Hepatocyte (in vitro differentiated cells): ENCODE measurements around the gene EFNA2. TPM values are rescaled to one million over a fixed set of nuclear protein-coding genes. Genes with fewer than 3 reads are reported as not detected.

Source experiments
- DNase-seq: peaks from one replicate; pipeline ENCODE4 v3.0.0-alpha.2; 2016; ENCODE audit warnings: low spot score
- H2AFZ ChIP-seq: fragments of 200-600 bp; sonication (generic); 2 replicates; pipeline ENCODE4 v1.6.0; 2016; ENCODE audit warnings: antibody characterized with exemption, mild to moderate bottlenecking
- H3K27ac ChIP-seq: fragments of 200-600 bp; sonication (generic); 2 replicates; pipeline ENCODE4 v1.5.1; 2016; ENCODE audit warnings: mild to moderate bottlenecking
- H3K27me3 ChIP-seq: fragments of 200-600 bp; sonication (generic); 2 replicates; pipeline ENCODE4 v1.6.1; 2016
- H3K36me3 ChIP-seq: fragments of 200-600 bp; sonication (generic); replicated peaks from 2 replicates; pipeline ENCODE4 v1.5.1; 2016; ENCODE audit warnings: low read depth; ENCODE audit not compliant: insufficient read depth
- H3K4me1 ChIP-seq: fragments of 200-600 bp; sonication (generic); 2 replicates; pipeline ENCODE4 v1.5.1; 2016; ENCODE audit warnings: mild to moderate bottlenecking, moderate library complexity; ENCODE audit not compliant: insufficient read depth
- H3K4me2 ChIP-seq: fragments of 200-600 bp; sonication (generic); 2 replicates; pipeline ENCODE4 v1.6.0; 2016
- H3K4me3 ChIP-seq: fragments of 200-600 bp; sonication (generic); 2 replicates; pipeline ENCODE4 v1.5.1; 2016; ENCODE audit warnings: mild to moderate bottlenecking
- H3K79me2 ChIP-seq: fragments of 200-600 bp; sonication (generic); 2 replicates; pipeline ENCODE4 v1.6.0; 2017; ENCODE audit warnings: mild to moderate bottlenecking
- H3K9me2 ChIP-seq: fragments of 200-600 bp; sonication (generic); replicated peaks from 2 replicates; pipeline ENCODE4 v1.6.0; 2017; ENCODE audit warnings: mild to moderate bottlenecking; ENCODE audit not compliant: insufficient read depth
- H3K9me3 ChIP-seq: fragments of 200-600 bp; sonication (generic); 2 replicates; pipeline ENCODE4 v1.5.1; 2016; ENCODE audit warnings: low read depth, mild to moderate bottlenecking
- H4K20me1 ChIP-seq: fragments of 200-600 bp; sonication (generic); 2 replicates; pipeline ENCODE4 v1.6.0; 2016; ENCODE audit warnings: mild to moderate bottlenecking; ENCODE audit not compliant: insufficient read depth, poor library complexity, severe bottlenecking
- CTCF ChIP-seq: fragments of 200-600 bp; sonication (generic); IDR thresholded peaks from 2 replicates; pipeline ENCODE4 v1.5.1; 2016; ENCODE audit warnings: antibody characterized with exemption, mild to moderate bottlenecking; ENCODE audit not compliant: poor library complexity
- EZH2 ChIP-seq: fragments of 200-600 bp; sonication (generic); IDR thresholded peaks from 2 replicates; pipeline ENCODE4 v1.6.1; 2016; ENCODE audit warnings: antibody characterized with exemption, mild to moderate bottlenecking, borderline replicate concordance
- EZH2phosphoT487 ChIP-seq: fragments of 200-600 bp; sonication (generic); IDR thresholded peaks from one replicate; pipeline ENCODE4 v1.6.1; 2018; ENCODE audit warnings: antibody characterized with exemption, mild to moderate bottlenecking, low read depth, moderate library complexity; ENCODE audit not compliant: unreplicated experiment, severe bottlenecking
- WGBS: methylation state at CpG from one replicate; pipeline ENCODE4 v1.1.6; 2016; ENCODE audit warnings: low lambda C conversion rate; ENCODE audit errors: missing lambda C conversion rate; 5-methylcytosine and 5-hydroxymethylcytosine counted together
- polyA plus RNA-seq: library from polyadenylated mRNA; unstranded; fragments of >200 nt; fragmentation: Nextera tagmentation; extraction: Ambion mirVana; gene quantifications from 2 replicates; pipeline ENCODE4 v1.2.1, GENCODE V29; 2016
- total RNA-seq: library from RNA; depleted of rRNA; stranded (reverse); fragments of >200 nt; gene quantifications from 2 replicates; pipeline ENCODE4 v1.2.3, GENCODE V29; 2014

EFNA2 gene
- total and polyA plus RNA-seq, 2 experiments from 2014 or later, result 1.3 to 14.2 TPM

DNA sequence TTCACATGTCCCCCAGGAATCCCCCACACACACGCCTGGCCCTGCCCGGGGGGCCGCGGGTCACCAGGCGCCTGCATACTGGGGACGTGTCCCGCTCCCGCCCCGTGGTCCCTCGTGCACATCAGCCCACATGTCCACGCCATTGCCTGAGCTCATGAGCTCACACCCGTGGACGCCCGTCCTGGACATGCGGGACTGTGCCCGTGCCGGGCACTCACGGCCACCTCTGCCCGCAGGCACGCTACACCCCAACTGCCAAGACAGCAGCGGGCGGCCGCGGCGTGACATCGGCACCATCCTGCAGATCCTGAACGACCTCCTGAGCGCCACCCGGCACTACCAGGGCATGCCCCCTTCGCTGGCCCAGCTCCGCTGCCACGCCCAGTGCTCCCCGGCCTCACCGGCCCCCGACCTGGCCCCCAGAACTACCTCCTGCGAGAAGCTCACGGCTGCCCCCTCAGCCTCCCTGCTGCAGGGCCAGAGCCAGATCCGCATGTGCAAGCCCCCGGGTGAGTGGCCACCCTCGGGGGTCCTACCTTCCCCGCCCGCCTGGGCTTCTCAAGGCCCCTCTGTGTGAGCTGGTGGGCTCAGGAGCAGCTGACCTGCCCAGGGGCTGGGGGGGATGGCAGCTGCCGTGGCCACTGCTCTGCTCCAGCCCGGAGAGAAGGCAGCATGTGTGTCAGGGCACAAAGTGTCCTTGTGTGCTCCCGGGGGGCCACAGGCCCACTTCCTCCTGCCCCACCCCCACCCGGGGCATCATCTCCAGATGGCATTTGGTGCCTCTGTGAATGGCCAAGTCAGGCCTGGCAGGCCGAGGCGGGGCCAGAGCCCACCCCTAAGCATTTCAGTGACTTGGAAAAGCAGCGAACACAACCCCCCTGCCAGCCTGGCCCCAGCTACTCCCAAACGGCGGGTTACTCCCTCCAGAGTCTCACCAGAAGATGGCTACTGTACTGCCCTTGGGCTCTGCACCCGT is 30.2 kb upstream of the EFNA2 start:
- no peaks in the 10 kb centered on the region for H3K27me3 ChIP-seq
- no peaks in the 10 kb centered on the region for H3K9me2 ChIP-seq
- whole genome bisulfite sequencing, result 96% methylated on average over 45 of the region's 52 CpGs
- H3K4me2 ChIP-seq, result peak overlapping the region; percentile 91
- H3K4me1 ChIP-seq, result peaks cover 61% of the 10 kb centered on the region
- H3K36me3 ChIP-seq, result no peaks in the 10 kb centered on the region
- DNase-seq, result no peak
- H3K9me3 ChIP-seq, result no peaks in the 10 kb centered on the region
- peak overlapping the region; percentile 98 for H3K27ac ChIP-seq
- TF ChIP-seq EZH2, result no peak
- no peak for TF ChIP-seq CTCF
- no peak for TF ChIP-seq EZH2phosphoT487
- H2AFZ ChIP-seq, result no peak overlapping the region
- no peak overlapping the region for H3K4me3 ChIP-seq
- H3K79me2 ChIP-seq, result peaks cover 66% of the 10 kb centered on the region
- peaks cover 42% of the 10 kb centered on the region for H4K20me1 ChIP-seq

GRCh38 chr19:1256646-1257474 is 28.8 kb upstream of the EFNA2 start:
- TF ChIP-seq EZH2phosphoT487, result no peak
- TF ChIP-seq EZH2, result no peak
- no peak for TF ChIP-seq CTCF
- Histone ChIP-seq H3K27me3 (no peaks in the 10 kb centered on the region), H3K9me3 (no peaks in the 10 kb centered on the region), H4K20me1 (peaks cover 30% of the 10 kb centered on the region), H3K4me2 (no peak overlapping the region), H3K4me3 (no peak overlapping the region), H3K79me2 (peaks cover 58% of the 10 kb centered on the region), H3K27ac (peak overlapping the region; percentile 98), H2AFZ (no peak overlapping the region), H3K4me1 (peaks cover 69% of the 10 kb centered on the region), H3K9me2 (no peaks in the 10 kb centered on the region), H3K36me3 (no peaks in the 10 kb centered on the region)
- DNase-seq, result no peak
- WGBS, result 91% methylated on average over 46 of the region's 46 CpGs

- Histone ChIP-seq H3K79me2 (peaks cover 50% of the 10 kb centered on the region), H3K4me2 (peak overlapping the region; percentile 86), H4K20me1 (peaks cover 28% of the 10 kb centered on the region), H3K9me3 (no peaks in the 10 kb centered on the region), H3K36me3 (no peaks in the 10 kb centered on the region), H2AFZ (no peak overlapping the region), H3K4me1 (peaks cover 76% of the 10 kb centered on the region), H3K27ac (peak overlapping the region; percentile 98), H3K4me3 (no peak overlapping the region), H3K9me2 (no peaks in the 10 kb centered on the region), H3K27me3 (no peaks in the 10 kb centered on the region)
- DNase-seq, result no peak
- TF ChIP-seq EZH2, result no peak
- TF ChIP-seq CTCF, result no peak
- no peak for TF ChIP-seq EZH2phosphoT487
- 77% methylated on average over 22 of the region's 23 CpGs for WGBS
These were observed 28.1 kb upstream of the EFNA2 start for GRCh38 chr19:1257475-1258162.
